Type B pancreatic cell (in vitro differentiated cells): ENCODE measurements around the gene BDP1. TPM values are rescaled to one million over a fixed set of nuclear protein-coding genes. Genes with fewer than 3 reads are reported as not detected.
"Not testable (repeated sequence)": the region's sequence is repeated elsewhere in the genome, so short reads cannot be mapped to it uniquely, and the experiment has no call there.

Experiments used
- DNase-seq: peaks from one replicate; pipeline ENCODE4 v3.0.0; 2021; ENCODE audit warnings: mixed read lengths; ENCODE audit not compliant: unreplicated experiment; ENCODE audit errors: extremely low spot score
- H3K27ac Mint-ChIP-seq: 2 replicates; pipeline ENCODE4 v1.8.0; 2021; ENCODE audit warnings: mild to moderate bottlenecking, mixed read lengths
- H3K27me3 Mint-ChIP-seq: 2 replicates; pipeline ENCODE4 v1.8.0; 2021; ENCODE audit warnings: mixed read lengths
- H3K36me3 Mint-ChIP-seq: 2 replicates; pipeline ENCODE4 v1.8.0; 2021; ENCODE audit warnings: mixed read lengths
- H3K4me1 Mint-ChIP-seq: one replicate; pipeline ENCODE4 v1.8.0; 2021; ENCODE audit warnings: mixed read lengths; ENCODE audit not compliant: unreplicated experiment
- H3K4me3 Mint-ChIP-seq: 2 replicates; pipeline ENCODE4 v1.8.0; 2021; ENCODE audit warnings: mild to moderate bottlenecking, mixed read lengths
- H3K9me3 Mint-ChIP-seq: 2 replicates; pipeline ENCODE4 v1.8.0; 2021; ENCODE audit warnings: mixed read lengths
- total RNA-seq: library from RNA; stranded (reverse); gene quantifications from 2 replicates; pipeline ENCODE4 v1.2.1, GENCODE V29; 2021; ENCODE audit warnings: low replicate concordance
- TF ChIP-seq, protein P1 (sequence below): fragments of 200-600 bp; sonication (generic); conservative IDR thresholded peaks from 2 replicates; pipeline ENCODE4 v1.5.0; 2021; ENCODE audit warnings: antibody characterized with exemption, mild to moderate bottlenecking

The BDP1 gene
- total RNA-seq, 1 donor from 2014 or later = 31.0 TPM

DNA sequence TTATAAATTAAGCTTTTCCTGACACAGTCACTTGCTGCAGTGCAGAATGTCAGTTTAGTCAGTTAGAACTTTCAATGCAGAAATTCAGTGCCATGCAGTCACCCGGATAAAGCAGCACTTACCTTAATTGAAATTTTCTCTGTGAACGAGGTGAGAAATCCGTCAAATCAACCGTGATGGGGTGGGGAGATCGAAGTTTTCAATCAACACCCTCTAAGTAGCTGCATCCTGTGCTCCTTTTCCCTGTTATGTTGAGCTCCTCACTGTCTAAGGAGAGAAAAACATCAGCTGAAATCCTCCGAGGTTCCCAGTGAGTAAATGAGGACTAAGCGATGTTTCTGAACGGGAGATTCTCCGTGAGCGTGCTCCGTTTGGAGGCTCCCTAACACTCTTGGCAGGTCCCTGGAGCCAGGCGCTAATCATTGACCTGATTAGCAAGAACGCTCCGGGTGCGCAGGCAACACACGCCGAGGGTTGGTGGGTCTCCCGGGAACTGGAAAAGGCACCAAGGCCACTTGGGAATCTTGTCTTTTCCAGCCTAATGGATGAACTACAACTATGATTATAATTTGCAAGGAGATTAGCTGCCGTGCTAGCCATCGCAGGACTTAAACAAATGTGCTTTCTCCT, 9.8 kb upstream of the BDP1 start:
- H3K4me3 Mint-ChIP-seq = peak overlapping the region; percentile 80
- not testable (repeated sequence) for H3K9me3 Mint-ChIP-seq, H3K27ac Mint-ChIP-seq, H3K36me3 Mint-ChIP-seq, H3K4me1 Mint-ChIP-seq, DNase-seq
- H3K27me3 Mint-ChIP-seq = peaks cover 52% of the 10 kb centered on the region

DNA sequence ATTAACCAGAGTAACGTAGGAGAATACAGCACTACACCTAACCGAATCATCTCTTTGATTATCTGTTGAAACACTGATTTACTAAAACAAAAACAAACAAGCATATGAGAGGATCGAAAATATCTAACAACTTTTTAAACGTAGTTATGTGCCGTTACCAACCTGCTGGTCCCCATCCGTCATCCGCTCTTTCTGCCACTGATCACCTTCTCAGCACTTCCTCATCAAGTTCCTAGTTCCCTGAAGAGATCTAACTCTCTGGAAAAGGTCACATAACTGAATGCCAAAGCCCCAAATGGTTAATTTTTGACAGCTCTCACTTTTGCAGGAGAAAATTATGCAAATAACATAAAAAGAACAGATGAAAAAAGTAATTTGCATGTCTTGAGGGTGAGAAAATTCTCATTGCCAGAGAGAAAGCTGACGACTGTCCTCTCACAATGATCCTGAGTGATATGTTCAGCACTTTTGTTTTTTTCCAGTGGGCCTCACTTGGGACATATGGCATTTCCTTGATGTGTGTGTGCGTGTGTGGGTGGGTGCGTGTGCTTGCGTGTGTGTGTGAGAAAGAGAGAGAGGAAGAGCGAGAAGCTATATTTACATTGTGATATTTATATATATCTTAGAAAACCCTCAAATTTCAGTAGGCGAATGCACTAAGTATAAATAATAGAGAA, 8.8 kb upstream of the BDP1 start:
- not testable (repeated sequence) for H3K4me1 Mint-ChIP-seq, H3K36me3 Mint-ChIP-seq, H3K27ac Mint-ChIP-seq, DNase-seq, H3K9me3 Mint-ChIP-seq
- peaks cover 49% of the 10 kb centered on the region for H3K27me3 Mint-ChIP-seq
- H3K4me3 Mint-ChIP-seq = peak overlapping the region; percentile 80

DNA sequence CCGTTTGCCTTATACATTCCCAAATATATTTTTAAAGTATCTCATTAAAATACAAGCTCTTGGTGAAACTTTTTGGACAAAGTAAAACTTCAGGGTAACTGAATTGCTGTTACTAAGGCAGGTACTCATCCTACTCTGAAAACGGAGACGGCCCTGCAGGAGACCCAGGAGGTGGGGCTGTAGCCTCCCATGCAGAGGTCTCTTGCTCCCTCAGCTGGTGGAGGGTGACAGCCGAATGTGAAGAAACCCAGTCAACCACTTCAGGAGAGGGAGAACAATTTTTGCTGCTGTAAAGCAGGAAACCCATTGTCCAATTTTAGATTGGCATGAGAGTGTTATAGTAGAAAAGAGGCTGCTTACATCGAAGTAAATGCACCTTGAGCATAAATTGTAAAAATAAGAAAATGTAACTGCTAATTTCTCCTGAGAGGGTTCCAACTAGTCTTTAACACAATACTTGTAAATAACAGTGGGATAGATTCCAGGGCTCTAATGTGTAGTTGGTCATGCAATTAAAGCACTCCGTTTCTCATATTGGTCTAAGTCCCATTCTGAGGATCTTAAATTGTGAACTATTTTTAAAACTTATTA, 8.1 kb upstream of the BDP1 start:
- not testable (repeated sequence) for H3K27ac Mint-ChIP-seq, H3K4me1 Mint-ChIP-seq, DNase-seq, H3K36me3 Mint-ChIP-seq, H3K4me3 Mint-ChIP-seq, H3K9me3 Mint-ChIP-seq
- TF ChIP-seq, protein P1, sequence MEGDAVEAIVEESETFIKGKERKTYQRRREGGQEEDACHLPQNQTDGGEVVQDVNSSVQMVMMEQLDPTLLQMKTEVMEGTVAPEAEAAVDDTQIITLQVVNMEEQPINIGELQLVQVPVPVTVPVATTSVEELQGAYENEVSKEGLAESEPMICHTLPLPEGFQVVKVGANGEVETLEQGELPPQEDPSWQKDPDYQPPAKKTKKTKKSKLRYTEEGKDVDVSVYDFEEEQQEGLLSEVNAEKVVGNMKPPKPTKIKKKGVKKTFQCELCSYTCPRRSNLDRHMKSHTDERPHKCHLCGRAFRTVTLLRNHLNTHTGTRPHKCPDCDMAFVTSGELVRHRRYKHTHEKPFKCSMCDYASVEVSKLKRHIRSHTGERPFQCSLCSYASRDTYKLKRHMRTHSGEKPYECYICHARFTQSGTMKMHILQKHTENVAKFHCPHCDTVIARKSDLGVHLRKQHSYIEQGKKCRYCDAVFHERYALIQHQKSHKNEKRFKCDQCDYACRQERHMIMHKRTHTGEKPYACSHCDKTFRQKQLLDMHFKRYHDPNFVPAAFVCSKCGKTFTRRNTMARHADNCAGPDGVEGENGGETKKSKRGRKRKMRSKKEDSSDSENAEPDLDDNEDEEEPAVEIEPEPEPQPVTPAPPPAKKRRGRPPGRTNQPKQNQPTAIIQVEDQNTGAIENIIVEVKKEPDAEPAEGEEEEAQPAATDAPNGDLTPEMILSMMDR = peak; percentile 67
- H3K27me3 Mint-ChIP-seq = peaks cover 53% of the 10 kb centered on the region

DNA sequence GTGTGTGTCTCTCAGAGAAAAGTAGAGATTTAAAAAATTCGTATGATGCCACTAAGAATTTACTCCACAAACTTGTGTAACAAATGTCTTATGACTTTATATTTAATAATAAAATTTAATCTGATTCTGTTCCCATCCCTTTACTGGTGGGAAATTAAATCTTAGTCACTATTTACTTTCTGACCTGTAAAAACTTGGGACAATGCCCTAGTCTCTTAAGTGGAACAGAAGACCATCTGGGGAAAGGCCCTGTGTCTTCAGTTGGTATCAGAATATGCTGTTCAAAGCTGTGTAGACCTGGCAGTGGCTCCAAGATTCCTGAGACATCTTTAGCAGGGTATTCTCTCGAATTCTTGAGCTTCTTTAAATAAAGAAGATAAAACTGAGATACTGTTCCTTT, 2.6 kb upstream of the BDP1 start:
- H3K27me3 Mint-ChIP-seq = peaks cover 29% of the 10 kb centered on the region
- H3K4me1 Mint-ChIP-seq = peaks cover 15% of the 10 kb centered on the region
- DNase-seq = no peak
- H3K36me3 Mint-ChIP-seq = peaks cover 7% of the 10 kb centered on the region
- TF ChIP-seq, protein P1 = no peak
- no peak overlapping the region for H3K27ac Mint-ChIP-seq
- H3K9me3 Mint-ChIP-seq = no peaks in the 10 kb centered on the region
- H3K4me3 Mint-ChIP-seq = no peak overlapping the region

DNA sequence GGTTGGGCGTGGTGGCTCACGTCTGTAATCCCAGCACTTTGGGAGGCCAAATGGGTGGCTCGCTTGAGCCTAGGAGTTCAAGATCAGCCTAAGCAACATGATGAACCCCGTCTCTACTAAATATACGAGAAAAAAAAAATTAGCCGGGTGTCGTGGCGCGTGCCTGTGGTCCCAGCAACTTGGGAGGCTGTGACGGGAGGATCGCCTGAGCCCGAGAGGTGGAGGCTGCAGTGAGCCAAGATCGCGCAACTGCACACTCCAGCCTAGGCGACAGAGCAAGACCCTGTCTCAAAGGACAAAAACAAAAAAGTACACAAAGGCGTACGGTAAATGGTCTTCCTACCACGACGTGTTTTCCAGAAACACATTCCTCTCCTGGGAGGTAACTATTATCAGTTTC, 538 bp upstream of the BDP1 start:
- H3K4me3 Mint-ChIP-seq = peak overlapping the region; percentile 95
- H3K9me3 Mint-ChIP-seq = no peaks in the 10 kb centered on the region
- TF ChIP-seq, protein P1 = no peak
- H3K36me3 Mint-ChIP-seq = peaks cover 11% of the 10 kb centered on the region
- H3K27ac Mint-ChIP-seq = peak overlapping the region; percentile 95
- no peak for DNase-seq
- H3K4me1 Mint-ChIP-seq = peaks cover 15% of the 10 kb centered on the region
- peaks cover 20% of the 10 kb centered on the region for H3K27me3 Mint-ChIP-seq

DNA sequence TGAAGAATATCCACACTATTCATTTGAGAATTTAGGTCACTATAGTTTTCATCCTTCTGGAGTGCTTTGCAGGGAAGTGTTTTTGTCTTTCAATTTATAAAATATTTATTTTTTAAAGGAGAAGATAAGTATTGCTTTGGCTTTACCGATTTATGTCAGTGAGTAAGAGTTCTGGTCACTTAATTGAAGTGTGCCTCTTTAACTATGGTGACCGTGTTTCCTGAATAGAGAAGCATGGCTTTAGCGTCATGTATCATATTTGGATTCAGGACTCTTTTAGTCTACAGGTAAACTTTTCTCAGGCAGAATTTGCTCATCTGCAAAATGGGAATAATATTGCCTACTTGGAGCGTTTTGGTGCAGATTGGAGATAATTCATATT, 902 bp downstream of the BDP1 start:
- TF ChIP-seq, protein P1 = no peak
- H3K36me3 Mint-ChIP-seq = peaks cover 11% of the 10 kb centered on the region

More for the DNA sequence above, 902 bp downstream of the BDP1 start:
- Mint-ChIP-seq H3K4me1 (peaks cover 15% of the 10 kb centered on the region), H3K27ac (peak overlapping the region; percentile 95), H3K4me3 (peak overlapping the region; percentile 95), H3K27me3 (peaks cover 14% of the 10 kb centered on the region), H3K9me3 (no peaks in the 10 kb centered on the region)
- DNase-seq = no peak
